NB4 (cell line): ENCODE measurements around the gene SAE1.

Experiments used
- POLR2A ChIP-seq: IDR thresholded peaks from 2 replicates; pipeline ENCODE4 v1.6.1; 2011; ENCODE audit warnings: mild to moderate bottlenecking; ENCODE audit not compliant: insufficient read length; ENCODE audit errors: extremely low read depth
- TF ChIP-seq, protein P1 (sequence below): IDR thresholded peaks from one replicate; pipeline ENCODE4 v1.5.1; 2012; ENCODE audit warnings: low read depth, low read length
- TF ChIP-seq, protein P2 (sequence below): IDR thresholded peaks from 2 replicates; pipeline ENCODE4 v1.6.1; 2011; ENCODE audit warnings: low read depth, low read length

DNA sequence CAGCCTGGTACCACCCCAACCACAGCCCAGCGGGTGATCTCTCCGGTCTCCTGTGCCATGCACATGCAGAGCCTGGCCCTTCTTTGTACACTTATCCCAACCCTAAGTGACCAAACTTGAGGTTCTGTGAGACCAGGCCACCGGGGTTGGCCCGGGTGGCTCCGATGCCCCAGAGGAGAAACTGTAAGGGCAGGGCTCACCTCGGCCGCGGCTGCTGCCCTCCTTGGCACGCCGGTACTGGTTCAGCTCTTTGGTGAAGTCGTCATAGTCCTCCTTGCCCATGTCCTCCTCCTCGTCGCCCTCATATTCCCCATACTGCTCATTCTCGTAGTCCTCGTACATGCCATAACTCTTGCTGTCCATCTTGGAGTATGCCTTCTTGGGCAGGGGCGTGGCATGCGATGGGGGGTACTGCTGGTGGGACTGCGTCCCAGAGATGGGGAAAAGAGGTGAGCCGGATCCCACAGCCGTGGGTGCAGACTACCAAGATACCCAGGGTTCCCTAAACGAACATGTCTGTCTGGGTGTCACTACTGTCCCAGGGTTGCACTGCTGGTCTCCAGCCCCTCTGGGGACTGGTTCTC lies 40.8 kb upstream of the SAE1 start:
- TF ChIP-seq, protein P1, sequence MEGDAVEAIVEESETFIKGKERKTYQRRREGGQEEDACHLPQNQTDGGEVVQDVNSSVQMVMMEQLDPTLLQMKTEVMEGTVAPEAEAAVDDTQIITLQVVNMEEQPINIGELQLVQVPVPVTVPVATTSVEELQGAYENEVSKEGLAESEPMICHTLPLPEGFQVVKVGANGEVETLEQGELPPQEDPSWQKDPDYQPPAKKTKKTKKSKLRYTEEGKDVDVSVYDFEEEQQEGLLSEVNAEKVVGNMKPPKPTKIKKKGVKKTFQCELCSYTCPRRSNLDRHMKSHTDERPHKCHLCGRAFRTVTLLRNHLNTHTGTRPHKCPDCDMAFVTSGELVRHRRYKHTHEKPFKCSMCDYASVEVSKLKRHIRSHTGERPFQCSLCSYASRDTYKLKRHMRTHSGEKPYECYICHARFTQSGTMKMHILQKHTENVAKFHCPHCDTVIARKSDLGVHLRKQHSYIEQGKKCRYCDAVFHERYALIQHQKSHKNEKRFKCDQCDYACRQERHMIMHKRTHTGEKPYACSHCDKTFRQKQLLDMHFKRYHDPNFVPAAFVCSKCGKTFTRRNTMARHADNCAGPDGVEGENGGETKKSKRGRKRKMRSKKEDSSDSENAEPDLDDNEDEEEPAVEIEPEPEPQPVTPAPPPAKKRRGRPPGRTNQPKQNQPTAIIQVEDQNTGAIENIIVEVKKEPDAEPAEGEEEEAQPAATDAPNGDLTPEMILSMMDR = no peak
- TF ChIP-seq POLR2A = no peak
- TF ChIP-seq, protein P2, sequence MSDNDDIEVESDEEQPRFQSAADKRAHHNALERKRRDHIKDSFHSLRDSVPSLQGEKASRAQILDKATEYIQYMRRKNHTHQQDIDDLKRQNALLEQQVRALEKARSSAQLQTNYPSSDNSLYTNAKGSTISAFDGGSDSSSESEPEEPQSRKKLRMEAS = no peak
